Activated naive CD4-positive, alpha-beta T cell treated with Interleukin-2 at 50 U/mL for 16 hours (primary cell): ENCODE results near the gene YDJC.
"Not testable (repeated sequence)": the region's sequence is repeated elsewhere in the genome, so short reads cannot be mapped to it uniquely, and the experiment has no call there.

Source experiments
- DNase-seq: peaks from one replicate; pipeline ENCODE4 v3.0.0-alpha.2; 2020

YDJC gene

DNA sequence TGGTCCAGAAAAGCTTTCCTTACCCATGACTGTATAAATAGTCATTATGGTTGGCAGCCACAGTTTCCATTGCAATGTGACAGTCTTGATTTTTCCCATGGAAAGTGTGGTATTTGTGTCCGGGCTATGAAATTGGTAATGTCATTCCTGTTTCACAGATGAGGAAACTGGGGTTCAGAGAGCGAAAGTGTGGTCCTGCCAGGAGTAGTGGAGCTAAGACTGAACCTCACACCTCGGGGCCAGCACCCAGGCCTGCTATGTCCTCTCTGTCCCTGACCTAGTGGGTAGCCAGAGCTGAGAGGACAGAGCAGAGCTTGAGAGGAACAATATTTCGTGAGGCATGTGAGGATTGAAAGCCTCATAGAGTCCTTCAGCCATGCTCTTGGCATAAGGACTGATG lies 1.2 kb upstream of the YDJC start:
- DNase-seq = no peak

- no peak for DNase-seq
Observed at GRCh38 chr22:21628386-21629254, 1.2 kb downstream of the YDJC start.

DNA sequence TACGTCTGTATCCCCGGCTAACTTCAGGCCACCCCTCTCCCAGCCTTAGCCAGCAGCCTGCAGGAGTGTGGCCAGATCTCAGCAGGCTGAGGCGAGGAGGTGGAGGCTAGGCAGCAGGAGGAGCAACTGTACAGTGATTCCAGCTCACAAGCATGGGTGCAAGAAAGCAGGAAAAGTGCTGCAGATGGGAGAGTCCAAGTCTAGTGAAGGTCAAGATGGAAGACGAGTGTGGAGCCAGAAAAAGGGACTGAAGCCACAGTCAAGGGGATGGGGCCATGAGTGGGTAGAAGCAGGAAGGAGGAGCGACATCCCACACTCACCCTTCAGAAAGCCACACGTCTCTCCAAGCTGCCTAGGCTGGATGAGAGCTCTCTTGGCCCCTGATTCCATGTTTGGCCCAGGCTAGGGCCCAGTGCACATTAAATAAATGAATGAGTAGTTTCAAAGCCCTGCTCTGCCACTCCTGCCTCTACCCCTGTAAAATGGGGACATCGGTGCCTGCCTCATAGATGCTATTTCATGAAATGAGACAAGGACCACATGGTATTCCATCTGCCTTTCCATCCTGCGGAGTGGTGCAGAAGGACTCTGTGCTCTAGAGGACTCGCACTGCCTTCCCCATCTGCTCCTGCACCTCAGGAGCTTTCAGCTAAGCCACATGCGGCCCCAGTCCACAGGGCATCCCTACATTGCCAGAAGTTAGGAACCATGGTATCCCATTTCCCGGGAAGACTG lies 2.9 kb downstream of the YDJC start:
- DNase-seq = no peak

GRCh38 chr22:21626073-21626734 lies 3.6 kb downstream of the YDJC start:
- DNase-seq = no peak

GRCh38 chr22:21624880-21625791 lies 4.7 kb downstream of the YDJC start:
- no peak for DNase-seq

DNA sequence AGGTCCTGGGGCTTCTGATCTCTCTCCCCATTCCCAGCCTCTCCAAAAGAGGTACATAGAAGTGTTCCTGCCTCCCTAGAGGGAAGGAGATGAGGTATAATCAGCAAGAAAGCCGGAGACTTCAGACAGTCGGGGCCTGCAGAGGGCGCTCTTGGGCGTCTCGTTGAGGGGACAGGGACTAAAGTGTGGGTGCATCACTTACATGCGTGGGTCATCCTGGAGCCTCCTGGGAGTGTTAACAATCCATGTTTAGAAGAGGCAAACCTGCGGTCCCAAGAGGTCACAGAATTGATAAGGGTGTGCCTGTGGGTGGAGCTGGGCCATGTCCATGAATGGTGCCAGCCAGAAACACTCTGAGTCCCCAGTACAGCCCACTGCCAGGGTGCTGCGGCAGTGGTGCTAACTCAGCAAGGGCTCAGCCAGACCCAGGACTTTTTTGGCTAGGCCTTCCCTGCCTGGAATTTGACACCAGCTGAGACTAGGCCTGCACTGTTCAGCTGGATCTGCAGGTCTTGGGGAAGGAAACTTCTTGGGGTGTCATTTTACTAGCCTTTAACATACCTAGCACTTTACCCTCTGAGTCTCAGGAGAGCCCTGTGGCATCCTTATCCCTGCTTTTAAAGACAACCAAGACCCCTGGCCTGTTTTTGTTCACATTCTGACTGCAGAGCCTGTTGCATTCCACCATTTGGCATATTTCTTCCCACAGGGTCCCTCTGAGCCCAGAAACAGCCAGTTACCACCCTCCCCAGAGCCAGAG lies 5.5 kb downstream of the YDJC start:
- peak; percentile 49 for DNase-seq

- DNase-seq = no peak
Observed at GRCh38 chr22:21623648-21623970, 6.2 kb downstream of the YDJC start.

- DNase-seq = no peak
Observed at GRCh38 chr22:21622919-21623647, 6.7 kb downstream of the YDJC start.

DNA sequence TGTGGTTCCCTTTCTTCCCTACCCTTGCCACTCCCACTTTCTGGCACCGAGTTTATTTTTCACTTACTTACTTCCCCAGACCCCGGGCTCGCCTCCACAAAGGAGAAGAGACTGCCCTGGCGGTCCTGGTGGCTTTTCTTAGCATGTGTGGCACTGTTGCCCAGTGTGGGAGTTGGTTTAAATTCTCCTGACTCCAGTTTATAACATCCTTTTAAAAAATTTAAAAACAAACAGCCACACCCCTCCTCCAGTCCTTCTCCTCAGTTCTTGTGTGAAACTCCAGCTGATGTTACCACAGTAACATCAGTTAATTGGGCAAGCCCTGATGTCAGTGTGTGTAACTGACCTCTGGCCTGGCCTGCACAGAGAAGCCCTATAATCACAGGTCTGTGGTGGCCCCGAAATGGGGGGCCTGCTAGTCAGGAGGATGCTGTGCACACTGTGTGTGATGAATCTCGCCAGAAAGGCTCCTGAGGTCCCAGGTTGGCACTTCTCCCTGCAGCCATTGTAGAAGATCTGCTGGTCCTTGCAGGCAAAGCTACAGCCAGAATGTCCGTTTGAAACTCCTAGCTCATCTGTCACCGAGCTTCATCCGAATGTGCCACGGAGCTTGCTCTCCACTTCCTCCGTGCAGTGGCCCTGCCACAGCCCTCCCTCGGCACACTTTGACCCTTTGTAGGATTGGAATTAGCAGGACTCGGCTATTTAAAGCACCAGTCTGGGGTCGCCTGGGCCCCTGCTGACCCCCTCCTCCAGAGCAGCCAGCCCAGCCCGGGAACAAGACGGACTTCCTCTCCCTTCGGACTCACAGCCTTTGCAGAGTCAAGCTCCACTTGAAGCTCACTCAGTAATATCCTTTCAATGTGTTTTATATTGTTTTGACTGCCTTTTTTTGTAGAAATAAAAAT lies 7.6 kb downstream of the YDJC start:
- no peak for DNase-seq

DNA sequence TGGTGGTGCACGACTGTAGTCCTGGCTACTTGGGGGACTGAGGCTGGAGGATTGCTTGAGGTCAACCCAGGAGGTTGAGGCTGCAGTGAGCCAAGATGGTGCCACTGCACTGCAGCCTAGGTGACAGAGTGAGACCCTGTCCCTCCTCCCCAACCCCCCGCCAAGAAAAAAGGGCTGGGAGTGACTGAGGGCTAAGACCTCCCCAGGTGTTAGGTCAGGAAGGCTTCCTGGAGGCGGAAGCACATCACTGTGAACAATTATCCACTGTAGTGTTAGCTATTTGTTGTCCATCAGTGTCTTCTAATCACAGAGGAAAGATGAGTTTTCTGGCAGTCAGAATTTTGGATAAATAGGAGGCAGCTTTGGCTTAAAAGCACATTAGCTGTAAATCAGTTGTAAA lies 8.8 kb downstream of the YDJC start:
- no peak for DNase-seq

DNA sequence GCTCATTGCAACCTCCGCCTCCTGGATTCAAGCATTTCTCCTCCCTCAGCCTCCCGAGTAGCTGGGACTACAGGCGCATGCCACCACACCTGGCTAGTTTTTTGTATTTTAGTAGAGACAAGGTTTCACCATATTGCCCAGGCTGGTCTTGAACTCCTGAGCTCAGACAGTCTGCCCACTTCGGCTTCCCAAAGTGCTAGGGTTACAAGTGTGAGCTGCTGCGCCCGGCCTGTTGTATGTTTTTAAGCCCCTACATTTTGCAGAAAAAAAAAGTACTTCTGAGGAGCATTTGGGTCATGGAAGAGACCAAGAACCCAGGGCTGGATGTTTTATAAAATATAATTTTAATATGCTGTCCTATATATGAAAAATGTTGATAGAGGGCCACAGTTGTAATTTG lies 12.5 kb downstream of the YDJC start:
- DNase-seq = not testable (repeated sequence)

GRCh38 chr22:21615731-21616130 lies 14.1 kb downstream of the YDJC start:
- no peak for DNase-seq

DNA sequence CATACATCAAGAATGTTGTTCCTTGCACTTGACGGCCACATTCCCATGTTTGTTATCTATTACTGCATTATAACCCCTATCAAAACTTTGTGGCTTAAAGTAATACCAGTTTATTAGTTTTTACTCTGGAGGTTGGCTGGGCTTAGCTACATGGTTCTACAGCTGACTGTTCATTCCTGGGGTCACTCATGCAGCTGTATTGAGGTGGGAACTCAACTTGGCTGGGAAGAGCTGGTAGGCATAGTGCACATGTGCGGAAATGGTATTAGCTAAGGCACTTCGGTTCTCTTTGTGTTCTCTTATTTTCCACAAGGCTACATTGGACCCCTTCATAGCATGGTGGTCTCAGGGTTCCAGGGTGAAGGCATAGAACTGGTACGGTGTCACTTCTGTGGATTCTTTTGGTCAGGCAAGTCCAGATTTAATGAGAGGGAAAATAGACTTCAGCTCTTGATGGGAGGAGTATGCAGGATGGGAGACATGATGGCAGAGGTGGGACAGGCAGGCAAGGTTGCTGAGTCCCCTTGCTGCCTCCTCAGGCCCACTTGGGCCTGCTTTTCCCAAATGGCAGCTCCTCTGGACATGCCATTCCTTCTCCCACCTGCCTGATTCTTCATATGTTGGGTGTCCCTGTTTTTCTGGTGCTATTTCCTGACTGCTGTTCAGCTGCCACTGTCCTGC lies 16.1 kb downstream of the YDJC start:
- no peak for DNase-seq

- DNase-seq = no peak
Observed at GRCh38 chr22:21612858-21613257, 17.0 kb downstream of the YDJC start.

DNA sequence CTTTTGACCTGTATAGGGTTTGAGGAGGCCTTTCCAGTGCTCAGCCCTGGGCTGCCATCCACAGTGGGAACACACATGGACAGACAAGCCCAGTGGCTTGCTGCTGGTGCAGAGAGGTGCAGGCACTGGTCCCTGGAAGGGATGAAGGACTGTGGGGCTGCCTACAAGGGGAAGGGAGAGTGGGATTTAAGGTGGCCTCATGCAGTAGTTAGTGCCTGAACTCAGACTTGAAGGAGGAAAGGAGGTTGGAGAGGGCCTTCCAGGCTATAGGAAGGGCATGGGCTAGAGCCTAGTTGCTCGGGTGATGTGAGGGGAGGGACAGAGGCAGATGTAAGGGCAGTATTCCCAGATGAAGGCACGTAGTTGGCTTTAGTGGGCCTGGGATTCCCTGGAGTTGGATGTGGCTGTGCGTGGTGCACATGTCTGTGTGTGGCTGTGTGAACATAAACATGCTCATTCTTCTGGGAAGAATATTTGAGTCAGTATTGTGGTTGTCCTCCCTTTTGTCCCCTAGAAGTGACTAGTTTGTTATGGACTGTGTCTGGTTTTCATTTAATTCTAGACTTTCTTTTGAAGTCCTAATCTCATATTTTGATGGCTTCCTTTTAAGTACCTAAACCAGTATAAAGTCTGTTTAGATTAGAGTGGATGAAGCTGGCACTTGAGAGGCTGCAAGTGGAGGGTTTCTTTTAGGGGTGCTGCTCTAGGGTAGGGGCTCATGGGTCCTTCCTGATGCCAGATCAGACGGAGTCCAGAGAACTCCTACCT lies 18.4 kb downstream of the YDJC start:
- no peak for DNase-seq

DNA sequence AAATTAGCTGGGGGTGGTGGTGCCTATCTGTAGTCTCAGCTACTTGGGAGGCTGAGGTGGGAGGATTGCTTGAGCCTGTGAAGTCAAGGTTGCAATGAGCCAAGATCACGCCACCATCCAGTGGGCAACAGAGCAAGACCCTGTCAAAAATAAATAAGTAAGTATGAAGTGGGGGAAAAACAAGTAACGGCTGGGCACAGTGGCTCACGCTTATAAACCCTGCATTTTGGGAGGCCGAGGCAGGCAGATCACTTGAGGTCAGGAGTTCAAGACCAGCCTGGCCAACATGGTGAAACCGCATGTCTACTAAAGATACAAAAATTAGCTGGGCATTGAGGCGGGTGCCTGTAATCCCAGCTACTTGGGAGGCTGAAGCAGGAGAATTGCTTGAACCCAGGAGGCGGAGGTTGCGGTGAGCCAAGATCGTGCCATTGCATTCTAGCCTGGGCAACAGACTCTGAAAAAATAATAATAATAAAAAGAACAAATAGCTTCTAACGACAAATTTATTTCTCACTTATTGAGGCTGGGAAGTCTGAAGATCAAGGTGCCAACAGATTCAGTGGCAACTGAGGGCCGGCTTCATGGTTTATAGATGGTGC lies 20.2 kb downstream of the YDJC start:
- not testable (repeated sequence) for DNase-seq

GRCh38 chr22:21606775-21607174 lies 23.0 kb downstream of the YDJC start:
- no peak for DNase-seq

- DNase-seq = no peak
Observed at GRCh38 chr22:21605887-21606564, 23.8 kb downstream of the YDJC start.
